ENCODE results near the gene MEP1A. TPM values are rescaled to one million over a fixed set of nuclear protein-coding genes. Genes with fewer than 3 reads are reported as not detected.
"Not testable (repeated sequence)": the region's sequence is repeated elsewhere in the genome, so short reads cannot be mapped to it uniquely, and the experiment has no call there.

MEP1A gene
- total and polyA plus RNA-seq, 4 donors: 0.06 to 0.09 (median 0.08) TPM; not detected in 1

DNA sequence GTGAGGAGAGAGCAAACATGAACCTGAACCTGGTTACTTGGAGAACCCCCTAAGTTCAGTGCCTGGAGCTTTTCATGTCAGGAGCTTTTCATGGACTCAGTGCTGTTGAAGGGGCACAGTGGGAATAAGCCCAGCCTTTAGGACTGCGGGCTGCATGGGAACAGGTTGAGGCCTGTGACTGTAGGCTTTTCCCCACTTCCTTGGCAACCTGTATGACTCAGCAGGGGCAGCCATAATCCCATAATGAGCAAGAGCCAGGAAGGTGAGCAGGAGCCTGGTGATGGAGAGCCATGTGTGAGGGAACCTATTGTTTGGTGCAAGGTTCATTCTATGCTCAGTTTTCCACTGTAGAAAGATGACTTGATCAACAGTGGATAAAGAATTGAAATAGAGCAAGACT lies 23.4 kb downstream of the MEP1A start:
- Histone ChIP-seq H3K27me3 (ENCODE audit: control insufficient read depth, insufficient read depth, low read length) (no peaks in the 10 kb centered on the region), H3K9me3 (ENCODE audit: control insufficient read depth, insufficient read depth, low read length) (no peaks in the 10 kb centered on the region), H3K36me3 (ENCODE audit: control insufficient read depth, insufficient read depth, low read length) (no peaks in the 10 kb centered on the region), H3K4me3 (ENCODE audit: low read depth, low read length) (no peak overlapping the region), H3K27ac (ENCODE audit: low read depth, low read length) (no peak overlapping the region), H3K4me1 (ENCODE audit: control insufficient read depth, insufficient read depth, low read length) (no peaks in the 10 kb centered on the region)
- DNase-seq (ENCODE audit: low read depth in 4 of 6, low spot score in 6 of 6): no peak
- 89% methylated on average over 1 of the region's 1 CpG for WGBS (ENCODE audit: insufficient coverage)

DNA sequence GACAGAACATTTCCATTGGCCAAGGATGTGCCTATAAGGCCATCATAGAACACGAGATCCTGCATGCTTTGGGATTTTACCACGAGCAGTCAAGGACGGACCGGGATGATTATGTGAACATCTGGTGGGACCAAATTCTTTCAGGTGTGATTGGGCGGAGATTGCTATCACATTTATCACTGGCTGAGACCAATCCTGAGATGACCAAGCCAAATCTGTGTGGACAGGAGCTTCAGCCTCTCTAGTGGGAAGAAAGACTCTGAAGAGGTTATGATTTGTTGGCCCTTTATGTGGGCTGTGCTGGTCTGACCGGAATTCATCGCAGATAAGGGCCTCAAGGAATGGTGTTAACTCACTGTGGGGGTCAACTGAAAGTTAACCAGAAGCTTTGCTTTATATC lies 26.4 kb downstream of the MEP1A start:
- 95% methylated on average over 5 of the region's 7 CpGs for WGBS (ENCODE audit: insufficient coverage)
- Histone ChIP-seq H3K27ac (ENCODE audit: low read depth, low read length) (no peak overlapping the region), H3K4me3 (ENCODE audit: low read depth, low read length) (no peak overlapping the region), H3K36me3 (ENCODE audit: control insufficient read depth, insufficient read depth, low read length) (no peaks in the 10 kb centered on the region), H3K4me1 (ENCODE audit: control insufficient read depth, insufficient read depth, low read length) (no peaks in the 10 kb centered on the region), H3K27me3 (ENCODE audit: control insufficient read depth, insufficient read depth, low read length) (no peaks in the 10 kb centered on the region), H3K9me3 (ENCODE audit: control insufficient read depth, insufficient read depth, low read length) (no peaks in the 10 kb centered on the region)
- no peak for DNase-seq (ENCODE audit: low read depth in 4 of 6, low spot score in 6 of 6)

DNA sequence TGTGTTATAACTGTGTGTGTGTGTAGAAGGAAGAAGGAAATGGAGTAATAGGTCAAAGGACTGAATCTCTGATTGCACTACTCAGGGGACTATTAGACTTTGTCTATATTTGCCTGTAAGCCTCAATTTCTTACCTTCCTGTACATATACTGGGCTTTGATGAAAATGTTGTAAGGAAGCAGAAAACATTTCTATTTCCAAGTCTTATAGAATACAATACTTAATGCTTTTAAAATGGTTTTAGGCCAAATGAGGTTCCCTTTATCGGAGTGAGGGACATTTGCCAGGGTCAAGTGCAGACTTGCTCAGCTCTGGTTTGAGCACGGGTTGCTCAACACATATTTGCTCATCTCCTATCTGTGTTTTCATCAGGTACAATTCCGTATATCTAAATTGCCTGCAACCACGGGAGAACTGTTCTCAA lies 28.3 kb downstream of the MEP1A start:
- H3K36me3 ChIP-seq (ENCODE audit: control insufficient read depth, insufficient read depth, low read length): no peaks in the 10 kb centered on the region
- no peaks in the 10 kb centered on the region for H3K9me3 ChIP-seq (ENCODE audit: control insufficient read depth, insufficient read depth, low read length)
- no peak overlapping the region for H3K27ac ChIP-seq (ENCODE audit: low read depth, low read length)
- H3K4me1 ChIP-seq (ENCODE audit: control insufficient read depth, insufficient read depth, low read length): no peaks in the 10 kb centered on the region
- WGBS (ENCODE audit: insufficient coverage): 92% methylated on average over 2 of the region's 4 CpGs
- DNase-seq (ENCODE audit: low read depth in 4 of 6, low spot score in 6 of 6): no peak
- H3K4me3 ChIP-seq (ENCODE audit: low read depth, low read length): no peak overlapping the region
- H3K27me3 ChIP-seq (ENCODE audit: control insufficient read depth, insufficient read depth, low read length): no peaks in the 10 kb centered on the region

DNA sequence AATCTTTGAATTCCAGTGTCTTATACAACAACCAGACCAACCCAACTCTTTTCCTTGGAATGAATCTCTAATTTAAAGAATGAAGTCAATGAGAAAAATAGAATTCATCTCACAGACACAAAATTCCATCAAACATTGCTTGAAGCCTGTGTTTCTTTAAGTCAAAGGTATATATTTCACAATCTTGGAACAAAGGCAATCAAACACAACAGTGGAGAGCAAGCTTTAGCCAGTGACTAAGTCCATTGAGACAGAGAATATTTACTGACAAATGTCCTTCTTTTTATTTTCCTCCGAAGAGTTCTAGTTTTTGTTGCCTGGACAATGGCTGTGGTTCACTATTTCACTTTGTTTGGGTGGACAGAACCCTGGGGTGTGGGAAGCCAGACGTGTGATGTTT lies 35.8 kb downstream of the MEP1A start:
- WGBS (ENCODE audit: insufficient coverage): 45% methylated on average over 2 of the region's 2 CpGs
- Histone ChIP-seq H3K27me3 (ENCODE audit: control insufficient read depth, insufficient read depth, low read length) (no peaks in the 10 kb centered on the region), H3K9me3 (ENCODE audit: control insufficient read depth, insufficient read depth, low read length) (no peaks in the 10 kb centered on the region), H3K36me3 (ENCODE audit: control insufficient read depth, insufficient read depth, low read length) (no peaks in the 10 kb centered on the region), H3K27ac (ENCODE audit: low read depth, low read length) (no peak overlapping the region), H3K4me3 (ENCODE audit: low read depth, low read length) (no peak overlapping the region), H3K4me1 (ENCODE audit: control insufficient read depth, insufficient read depth, low read length) (no peaks in the 10 kb centered on the region)
- DNase-seq (ENCODE audit: low read depth in 4 of 6, low spot score in 6 of 6): no peak

DNA sequence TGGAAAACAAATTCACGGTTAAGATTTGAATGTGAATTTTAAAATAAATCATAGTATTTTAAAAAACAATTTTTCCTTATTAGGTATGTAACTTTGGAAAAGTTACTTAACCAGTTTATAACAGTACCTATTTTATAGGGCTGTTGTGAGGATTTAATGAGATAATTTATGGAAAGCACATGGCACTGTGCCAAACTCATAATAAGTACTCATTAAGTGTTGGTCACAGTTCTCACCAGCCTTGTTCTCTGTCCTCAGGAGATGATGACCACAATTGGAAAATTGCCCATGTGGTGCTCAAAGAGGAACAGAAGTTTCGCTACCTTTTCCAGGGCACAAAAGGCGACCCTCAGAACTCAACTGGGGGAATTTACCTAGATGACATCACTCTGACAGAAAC lies 39.6 kb downstream of the MEP1A start:
- H3K36me3 ChIP-seq (ENCODE audit: control insufficient read depth, insufficient read depth, low read length): no peaks in the 10 kb centered on the region
- no CpG with 5 or more reads among the region's 3 CpGs for WGBS (ENCODE audit: insufficient coverage)
- H3K9me3 ChIP-seq (ENCODE audit: control insufficient read depth, insufficient read depth, low read length): no peaks in the 10 kb centered on the region
- no peaks in the 10 kb centered on the region for H3K27me3 ChIP-seq (ENCODE audit: control insufficient read depth, insufficient read depth, low read length)
- H3K4me3 ChIP-seq (ENCODE audit: low read depth, low read length): no peak overlapping the region
- no peak for DNase-seq (ENCODE audit: low read depth in 4 of 6, low spot score in 6 of 6)
- no peaks in the 10 kb centered on the region for H3K4me1 ChIP-seq (ENCODE audit: control insufficient read depth, insufficient read depth, low read length)
- H3K27ac ChIP-seq (ENCODE audit: low read depth, low read length): no peak overlapping the region

DNA sequence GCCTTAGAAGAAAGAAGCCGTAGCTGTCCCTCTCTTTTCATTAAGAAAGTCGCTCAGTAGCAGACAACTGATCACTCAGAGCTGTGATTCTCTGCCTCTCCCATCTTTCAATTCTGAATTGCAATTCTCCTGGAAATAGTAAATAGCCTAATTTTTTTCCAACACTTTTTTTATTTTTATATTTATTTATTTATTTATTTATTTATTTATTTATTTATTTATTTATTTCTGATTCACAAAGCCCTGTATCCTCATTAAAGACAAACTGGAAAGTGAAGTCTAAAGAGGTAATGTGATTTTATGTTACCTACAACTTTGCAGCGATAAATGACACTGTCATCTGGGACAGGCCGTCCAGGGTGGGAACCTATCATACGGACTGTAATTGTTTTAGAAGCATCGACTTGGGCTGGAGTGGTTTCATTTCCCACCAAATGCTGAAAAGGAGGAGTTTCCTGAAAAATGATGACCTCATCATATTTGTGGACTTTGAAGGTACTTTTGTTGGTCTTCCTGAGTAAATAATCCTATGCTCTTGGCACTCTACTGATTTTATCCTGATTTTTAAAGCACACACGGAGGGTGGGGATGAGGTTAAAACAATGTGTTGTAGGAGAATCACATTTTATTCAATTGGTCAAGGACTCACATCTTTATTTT lies 41.2 kb downstream of the MEP1A start:
- H3K4me3 ChIP-seq (ENCODE audit: low read depth, low read length); DNase-seq (ENCODE audit: low read depth in 4 of 6, low spot score in 6 of 6); H3K9me3 ChIP-seq (ENCODE audit: control insufficient read depth, insufficient read depth, low read length); H3K27ac ChIP-seq (ENCODE audit: low read depth, low read length); H3K4me1 ChIP-seq (ENCODE audit: control insufficient read depth, insufficient read depth, low read length); H3K27me3 ChIP-seq (ENCODE audit: control insufficient read depth, insufficient read depth, low read length); H3K36me3 ChIP-seq (ENCODE audit: control insufficient read depth, insufficient read depth, low read length): not testable (repeated sequence)
- 86% methylated on average over 4 of the region's 7 CpGs for WGBS (ENCODE audit: insufficient coverage)

DNA sequence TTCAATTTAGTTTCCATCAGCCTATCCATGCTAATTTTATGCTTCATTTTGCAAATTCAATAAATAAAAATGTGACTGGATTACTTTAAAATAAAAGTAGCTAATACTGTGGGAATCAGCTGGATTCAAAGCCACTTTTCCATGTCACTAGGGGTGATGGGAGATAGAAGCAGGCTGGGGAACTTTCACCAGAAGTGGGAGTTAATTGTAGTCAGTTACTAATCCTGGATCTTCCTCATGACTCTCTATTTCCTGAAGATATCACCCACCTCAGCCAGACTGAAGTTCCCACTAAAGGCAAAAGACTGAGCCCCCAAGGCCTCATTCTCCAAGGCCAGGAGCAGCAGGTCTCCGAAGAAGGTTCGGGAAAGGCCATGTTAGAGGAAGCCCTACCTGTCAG lies 41.8 kb downstream of the MEP1A start:
- H3K36me3 ChIP-seq (ENCODE audit: control insufficient read depth, insufficient read depth, low read length); H3K4me1 ChIP-seq (ENCODE audit: control insufficient read depth, insufficient read depth, low read length); DNase-seq (ENCODE audit: low read depth in 4 of 6, low spot score in 6 of 6); H3K4me3 ChIP-seq (ENCODE audit: low read depth, low read length); H3K27ac ChIP-seq (ENCODE audit: low read depth, low read length); H3K9me3 ChIP-seq (ENCODE audit: control insufficient read depth, insufficient read depth, low read length); H3K27me3 ChIP-seq (ENCODE audit: control insufficient read depth, insufficient read depth, low read length): not testable (repeated sequence)
- 93% methylated on average over 2 of the region's 2 CpGs for WGBS (ENCODE audit: insufficient coverage)

DNA sequence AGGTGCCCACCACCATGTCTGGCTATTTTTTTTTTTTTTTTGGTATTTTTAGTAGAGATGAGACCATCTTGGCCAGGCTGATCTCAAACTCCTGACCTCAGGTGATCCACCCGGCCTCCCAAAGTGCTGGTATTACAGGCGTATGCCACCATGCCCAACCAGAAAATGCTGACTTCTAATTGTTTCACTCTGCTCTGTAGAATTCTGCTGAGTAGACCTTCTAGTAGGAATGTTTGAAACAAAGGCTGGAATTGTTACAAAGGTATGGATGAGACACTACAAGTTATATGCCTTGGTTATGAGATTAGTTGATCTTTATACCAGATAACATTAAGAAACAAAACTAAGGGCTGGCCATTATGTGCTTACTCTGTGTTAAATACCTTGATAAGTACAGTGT lies 44.8 kb downstream of the MEP1A start:
- Histone ChIP-seq H3K27me3 (ENCODE audit: control insufficient read depth, insufficient read depth, low read length) (no peaks in the 10 kb centered on the region), H3K9me3 (ENCODE audit: control insufficient read depth, insufficient read depth, low read length) (no peaks in the 10 kb centered on the region), H3K4me1 (ENCODE audit: control insufficient read depth, insufficient read depth, low read length) (no peaks in the 10 kb centered on the region), H3K4me3 (ENCODE audit: low read depth, low read length) (no peak overlapping the region), H3K36me3 (ENCODE audit: control insufficient read depth, insufficient read depth, low read length) (no peaks in the 10 kb centered on the region), H3K27ac (ENCODE audit: low read depth, low read length) (no peak overlapping the region)
- no CpG with 5 or more reads among the region's 2 CpGs for WGBS (ENCODE audit: insufficient coverage)
- DNase-seq (ENCODE audit: low read depth in 4 of 6, low spot score in 6 of 6): no peak

DNA sequence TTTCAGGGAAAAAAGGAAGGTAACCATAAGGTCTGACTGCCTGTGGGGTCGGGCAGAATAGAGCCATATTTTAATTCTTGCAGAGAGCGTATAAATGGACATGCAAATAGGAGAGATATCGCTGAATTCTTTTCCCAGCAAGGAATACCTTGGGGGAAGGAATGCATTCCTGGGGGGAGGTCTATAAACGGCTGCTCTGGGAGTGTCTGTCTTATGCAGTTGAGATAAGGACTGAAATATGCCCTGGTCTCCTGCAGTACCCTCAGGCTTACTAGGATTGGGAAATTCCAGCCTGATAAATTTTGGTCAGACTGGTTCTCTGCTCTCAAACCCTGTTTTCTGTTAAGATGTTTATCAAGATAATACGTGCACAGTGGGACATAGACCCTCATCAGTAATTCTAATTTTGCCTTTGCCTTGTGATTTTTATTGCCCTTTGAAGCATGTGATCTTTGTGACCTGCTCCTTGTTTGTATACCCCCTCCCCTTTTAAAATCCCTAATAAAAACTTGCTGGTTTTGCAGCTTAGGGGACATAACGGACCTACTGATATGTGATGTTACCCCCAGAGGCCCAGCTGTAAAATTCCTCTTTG lies 49.2 kb downstream of the MEP1A start:
- not testable (repeated sequence) for DNase-seq (ENCODE audit: low read depth in 4 of 6, low spot score in 6 of 6); H3K4me3 ChIP-seq (ENCODE audit: low read depth, low read length); H3K9me3 ChIP-seq (ENCODE audit: control insufficient read depth, insufficient read depth, low read length); H3K4me1 ChIP-seq (ENCODE audit: control insufficient read depth, insufficient read depth, low read length); H3K27me3 ChIP-seq (ENCODE audit: control insufficient read depth, insufficient read depth, low read length); H3K36me3 ChIP-seq (ENCODE audit: control insufficient read depth, insufficient read depth, low read length); H3K27ac ChIP-seq (ENCODE audit: low read depth, low read length)
- WGBS (ENCODE audit: insufficient coverage): 89% methylated on average over 4 of the region's 6 CpGs

DNA sequence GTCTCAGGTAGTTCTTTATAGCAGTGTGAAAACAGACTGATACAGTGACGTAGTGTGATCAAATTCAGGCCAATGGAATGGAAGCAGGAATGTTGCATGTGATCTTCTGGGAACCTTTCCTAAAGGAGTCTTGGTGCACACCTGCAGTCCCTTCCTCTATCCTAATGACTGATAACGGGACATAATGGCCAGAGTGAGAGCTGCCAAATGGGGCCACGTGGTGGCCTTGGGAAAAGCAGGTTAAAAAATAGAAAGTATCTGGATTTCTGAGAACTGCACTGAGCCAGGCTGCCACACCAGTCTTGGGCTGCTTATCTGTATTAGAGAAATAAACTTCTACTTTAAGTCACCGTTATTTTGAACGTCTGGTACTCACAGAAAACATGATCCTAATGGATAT lies 51.9 kb downstream of the MEP1A start:
- 80% methylated on average over 1 of the region's 5 CpGs for WGBS (ENCODE audit: insufficient coverage)
- H3K4me3 ChIP-seq (ENCODE audit: low read depth, low read length): no peak overlapping the region
- DNase-seq (ENCODE audit: low read depth in 4 of 6, low spot score in 6 of 6): no peak
- no peaks in the 10 kb centered on the region for H3K9me3 ChIP-seq (ENCODE audit: control insufficient read depth, insufficient read depth, low read length)
- H3K36me3 ChIP-seq (ENCODE audit: control insufficient read depth, insufficient read depth, low read length): no peaks in the 10 kb centered on the region
- H3K27me3 ChIP-seq (ENCODE audit: control insufficient read depth, insufficient read depth, low read length): no peaks in the 10 kb centered on the region
- no peak overlapping the region for H3K27ac ChIP-seq (ENCODE audit: low read depth, low read length)
- peaks cover 7% of the 10 kb centered on the region for H3K4me1 ChIP-seq (ENCODE audit: control insufficient read depth, insufficient read depth, low read length)

All from spinal cord (tissue), 10 donors.